Neural progenitor cell (in vitro differentiated cells): ENCODE data around the gene SNX1.

Source experiments
- EZH2 ChIP-seq: fragments of 200-600 bp; sonication (generic); IDR thresholded peaks from 2 replicates; pipeline ENCODE4 v1.6.1; 2017; ENCODE audit warnings: antibody characterized with exemption, mild to moderate bottlenecking, moderate library complexity
- EZH2phosphoT487 ChIP-seq: fragments of 200-600 bp; sonication (generic); IDR thresholded peaks from 2 replicates; pipeline ENCODE4 v1.6.1; 2017; ENCODE audit warnings: antibody characterized with exemption
- TF ChIP-seq, protein P1 (sequence below): fragments of 200-600 bp; sonication (generic); IDR thresholded peaks from 2 replicates; pipeline ENCODE4 v1.5.1; 2017; ENCODE audit warnings: antibody characterized with exemption, mild to moderate bottlenecking

GRCh38 chr15:64158363-64159134 lies 62.8 kb downstream of the SNX1 start:
- TF ChIP-seq, protein P1, sequence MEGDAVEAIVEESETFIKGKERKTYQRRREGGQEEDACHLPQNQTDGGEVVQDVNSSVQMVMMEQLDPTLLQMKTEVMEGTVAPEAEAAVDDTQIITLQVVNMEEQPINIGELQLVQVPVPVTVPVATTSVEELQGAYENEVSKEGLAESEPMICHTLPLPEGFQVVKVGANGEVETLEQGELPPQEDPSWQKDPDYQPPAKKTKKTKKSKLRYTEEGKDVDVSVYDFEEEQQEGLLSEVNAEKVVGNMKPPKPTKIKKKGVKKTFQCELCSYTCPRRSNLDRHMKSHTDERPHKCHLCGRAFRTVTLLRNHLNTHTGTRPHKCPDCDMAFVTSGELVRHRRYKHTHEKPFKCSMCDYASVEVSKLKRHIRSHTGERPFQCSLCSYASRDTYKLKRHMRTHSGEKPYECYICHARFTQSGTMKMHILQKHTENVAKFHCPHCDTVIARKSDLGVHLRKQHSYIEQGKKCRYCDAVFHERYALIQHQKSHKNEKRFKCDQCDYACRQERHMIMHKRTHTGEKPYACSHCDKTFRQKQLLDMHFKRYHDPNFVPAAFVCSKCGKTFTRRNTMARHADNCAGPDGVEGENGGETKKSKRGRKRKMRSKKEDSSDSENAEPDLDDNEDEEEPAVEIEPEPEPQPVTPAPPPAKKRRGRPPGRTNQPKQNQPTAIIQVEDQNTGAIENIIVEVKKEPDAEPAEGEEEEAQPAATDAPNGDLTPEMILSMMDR: no peak
- no peak for TF ChIP-seq EZH2
- no peak for TF ChIP-seq EZH2phosphoT487
